Central memory CD8-positive, alpha-beta T cell (primary cell): Measurements from ENCODE around the gene RBFA.
A peak's percentile ranks its signal among the peaks of the same experiment; 100 is the strongest.
"Not testable (repeated sequence)": the region's sequence is repeated elsewhere in the genome, so short reads cannot be mapped to it uniquely, and the experiment has no call there.

ENCODE experiments used
- ATAC-seq: fragments of 150-1000 bp; cut with Tn5 transposase; replicated peaks from 2 replicates; pipeline ENCODE4 v1.10.0; 2022; ENCODE audit warnings: mild to moderate bottlenecking, moderate FRiP score, moderate number of reproducible peaks; ENCODE audit not compliant: poor library complexity, severe bottlenecking; ENCODE audit errors: extremely low read depth
- DNase-seq, 2 donors: peaks; one replicate each; pipeline ENCODE4 v3.0.0; 2021; ENCODE audit warnings: low spot score in 2 of 2
- H3K27ac Mint-ChIP-seq: one replicate; pipeline ENCODE4 v1.8.0; 2022; ENCODE audit warnings: low read depth, mild to moderate bottlenecking, moderate library complexity, mixed read lengths
- H3K27me3 Mint-ChIP-seq: one replicate; pipeline ENCODE4 v1.8.0; 2022; ENCODE audit warnings: mixed read lengths
- H3K36me3 Mint-ChIP-seq: one replicate; pipeline ENCODE4 v1.8.0; 2022; ENCODE audit warnings: mild to moderate bottlenecking, moderate library complexity, mixed read lengths; ENCODE audit not compliant: insufficient read depth
- H3K4me1 Mint-ChIP-seq: one replicate; pipeline ENCODE4 v1.8.0; 2022; ENCODE audit warnings: mixed read lengths
- H3K4me3 Mint-ChIP-seq: one replicate; pipeline ENCODE4 v1.8.0; 2022; ENCODE audit warnings: mild to moderate bottlenecking, moderate library complexity, mixed read lengths
- H3K9me3 Mint-ChIP-seq: one replicate; pipeline ENCODE4 v1.8.0; 2022; ENCODE audit warnings: mixed read lengths

RBFA gene, protein sequence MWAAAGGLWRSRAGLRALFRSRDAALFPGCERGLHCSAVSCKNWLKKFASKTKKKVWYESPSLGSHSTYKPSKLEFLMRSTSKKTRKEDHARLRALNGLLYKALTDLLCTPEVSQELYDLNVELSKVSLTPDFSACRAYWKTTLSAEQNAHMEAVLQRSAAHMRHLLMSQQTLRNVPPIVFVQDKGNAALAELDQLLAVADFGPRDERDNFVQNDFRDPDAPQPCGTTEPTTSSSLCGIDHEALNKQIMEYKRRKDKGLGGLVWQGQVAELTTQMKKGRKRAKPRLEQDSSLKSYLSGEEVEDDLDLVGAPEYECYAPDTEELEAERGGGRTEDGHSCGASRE

DNA sequence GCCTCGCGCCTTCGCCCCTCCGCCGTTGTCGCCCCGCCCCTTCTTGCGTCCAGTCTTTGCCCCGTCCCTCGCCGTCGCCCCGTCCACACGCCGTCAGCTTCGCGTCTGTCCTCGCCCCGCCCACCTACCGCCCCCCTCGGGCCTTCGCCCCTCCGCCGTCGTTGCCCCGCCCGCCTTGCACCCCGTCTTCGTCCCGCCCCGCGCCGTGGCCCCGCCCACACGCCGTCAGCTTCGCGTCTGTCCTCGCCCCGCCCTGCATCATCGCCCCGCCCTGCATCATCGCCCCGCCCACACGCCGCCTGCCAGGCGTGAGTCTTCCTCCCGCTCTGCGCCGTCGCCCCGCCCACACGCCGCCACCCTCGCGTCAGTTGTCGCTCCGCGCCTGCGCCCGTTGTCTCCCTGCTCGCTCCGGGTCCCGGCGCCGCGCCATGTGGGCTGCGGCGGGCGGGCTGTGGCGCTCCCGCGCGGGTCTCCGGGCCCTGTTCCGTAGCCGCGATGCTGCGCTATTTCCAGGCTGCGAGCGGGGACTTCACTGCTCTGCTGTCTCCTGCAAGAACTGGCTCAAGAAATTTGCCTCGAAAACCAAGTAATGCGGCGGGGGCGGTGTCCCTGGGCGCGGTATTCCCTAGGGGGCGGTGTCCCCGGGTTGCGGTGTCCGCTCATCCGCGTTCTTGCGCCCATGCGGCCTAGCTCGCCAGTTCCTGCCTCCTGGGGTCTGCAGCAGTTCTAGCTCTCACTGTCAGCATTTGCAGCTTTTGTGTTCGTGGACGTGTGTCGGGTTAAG, at the start of gene RBFA:
Gene RBFA (plus strand): TSS at position 367 of the 784 bp plus-strand sequence. CDS start 62 bp downstream, at position 429.
- H3K9me3 Mint-ChIP-seq = peaks cover 6% of the 10 kb centered on the region
- DNase-seq = peak; percentile 96 to 99
- H3K4me3 Mint-ChIP-seq = peak within 1 kb of the TSS; percentile 84
- H3K4me1 Mint-ChIP-seq = peaks cover 22% of the 10 kb centered on the region
- peak; percentile 74 for ATAC-seq
- no peaks in the 10 kb centered on the region for H3K27me3 Mint-ChIP-seq
- H3K36me3 Mint-ChIP-seq = peaks cover 24% of the 10 kb centered on the region
- peak within 1 kb of the TSS; percentile 98 for H3K27ac Mint-ChIP-seq

DNA sequence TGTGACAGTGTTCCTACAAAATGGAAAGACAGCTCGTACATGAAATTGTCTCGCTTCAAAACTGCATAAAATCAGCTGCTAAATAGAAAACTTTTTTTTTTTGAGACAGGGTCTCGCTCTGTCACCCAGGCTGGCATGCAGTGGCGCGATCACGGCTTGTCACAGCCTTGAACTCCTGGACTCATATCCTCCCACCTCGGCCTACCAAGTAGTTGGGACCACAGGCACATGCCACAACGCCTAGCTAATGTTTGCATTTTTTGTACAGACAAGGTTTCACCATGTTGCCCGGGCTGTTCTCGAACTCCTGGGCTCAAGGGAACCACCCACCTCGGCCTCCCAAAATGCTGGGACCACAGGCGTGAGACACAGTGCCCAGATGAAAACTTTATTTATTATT, 49.1 kb upstream of the RBFA start:
- Mint-ChIP-seq H3K27me3 (no peaks in the 10 kb centered on the region), H3K4me1 (peaks cover 64% of the 10 kb centered on the region), H3K36me3 (peaks cover 27% of the 10 kb centered on the region), H3K9me3 (no peaks in the 10 kb centered on the region), H3K4me3 (no peak overlapping the region), H3K27ac (no peak overlapping the region)
- ATAC-seq (no peak), DNase-seq (no peak)

DNA sequence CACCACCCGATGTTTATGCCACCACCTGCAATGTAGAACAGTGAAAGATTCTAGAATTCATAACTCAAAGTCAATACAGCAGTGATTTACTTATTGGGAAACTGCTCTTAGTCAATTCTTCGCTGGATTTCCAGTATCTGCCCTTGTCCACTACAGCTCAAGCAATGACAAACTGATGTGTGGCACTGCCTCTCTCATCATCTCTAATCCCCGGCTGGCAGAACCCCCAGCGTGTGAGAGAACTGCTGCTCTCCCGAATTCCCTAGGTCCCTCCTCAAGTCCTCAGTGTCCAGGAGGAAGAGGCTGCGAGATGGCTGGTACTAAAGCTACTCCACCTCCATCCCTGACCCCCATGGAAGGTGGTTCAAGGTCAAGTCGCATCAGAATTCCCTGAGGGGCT, 47.5 kb upstream of the RBFA start:
- Mint-ChIP-seq H3K4me1 (peaks cover 60% of the 10 kb centered on the region), H3K4me3 (peak overlapping the region; percentile 86), H3K36me3 (peaks cover 27% of the 10 kb centered on the region), H3K27ac (peak overlapping the region; percentile 53), H3K9me3 (no peaks in the 10 kb centered on the region), H3K27me3 (no peaks in the 10 kb centered on the region)
- ATAC-seq (no peak), DNase-seq (no peak)

DNA sequence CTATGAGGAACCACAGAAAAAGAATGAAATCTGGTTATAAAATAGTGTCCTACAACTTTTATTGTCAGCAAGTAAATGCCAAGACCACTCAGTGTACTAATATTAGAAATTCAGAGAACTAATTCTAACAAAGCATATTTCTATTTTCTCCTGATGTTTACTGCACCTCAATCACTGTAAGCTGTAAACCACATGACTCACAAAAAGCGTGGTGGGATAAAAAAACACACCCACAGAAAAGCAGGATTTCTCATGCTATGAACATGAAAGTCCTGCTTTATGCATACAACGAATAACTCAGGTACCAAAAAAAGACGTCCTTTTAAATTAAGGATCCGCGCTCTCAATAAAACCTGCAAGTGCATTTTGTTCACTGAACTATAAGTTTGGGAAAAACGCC, 46.7 kb upstream of the RBFA start:
- no peaks in the 10 kb centered on the region for H3K27me3 Mint-ChIP-seq
- H3K9me3 Mint-ChIP-seq = no peaks in the 10 kb centered on the region
- peaks cover 25% of the 10 kb centered on the region for H3K36me3 Mint-ChIP-seq
- ATAC-seq = no peak
- H3K4me1 Mint-ChIP-seq = peaks cover 52% of the 10 kb centered on the region
- H3K27ac Mint-ChIP-seq = peak overlapping the region; percentile 92
- no peak for DNase-seq
- H3K4me3 Mint-ChIP-seq = peak overlapping the region; percentile 86

DNA sequence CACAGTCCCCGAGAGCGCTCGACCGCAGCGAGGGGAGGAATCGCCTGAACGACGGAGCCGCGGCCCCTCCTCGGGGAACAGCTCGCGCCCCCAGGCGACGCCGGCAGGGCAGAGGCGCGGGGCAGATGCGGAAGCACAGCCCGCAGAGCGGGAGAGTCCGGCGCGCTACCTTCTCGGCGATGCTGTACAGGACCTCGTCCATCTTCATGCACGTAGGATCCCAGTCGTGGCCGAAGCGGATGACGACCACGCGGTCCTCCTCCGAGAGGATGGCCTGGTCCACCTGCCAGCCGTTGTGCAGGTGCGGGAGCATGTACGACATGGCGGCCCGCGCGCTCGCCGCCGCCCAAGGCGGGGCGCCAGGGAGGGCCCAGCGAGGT, 46.2 kb upstream of the RBFA start:
- Mint-ChIP-seq H3K27ac (peak overlapping the region; percentile 92), H3K4me1 (peaks cover 49% of the 10 kb centered on the region), H3K4me3 (peak overlapping the region; percentile 86), H3K36me3 (peaks cover 25% of the 10 kb centered on the region), H3K27me3 (peaks cover 2% of the 10 kb centered on the region), H3K9me3 (no peaks in the 10 kb centered on the region)
- peak; percentile 67 for ATAC-seq
- peak; percentile 44 to 48 for DNase-seq

DNA sequence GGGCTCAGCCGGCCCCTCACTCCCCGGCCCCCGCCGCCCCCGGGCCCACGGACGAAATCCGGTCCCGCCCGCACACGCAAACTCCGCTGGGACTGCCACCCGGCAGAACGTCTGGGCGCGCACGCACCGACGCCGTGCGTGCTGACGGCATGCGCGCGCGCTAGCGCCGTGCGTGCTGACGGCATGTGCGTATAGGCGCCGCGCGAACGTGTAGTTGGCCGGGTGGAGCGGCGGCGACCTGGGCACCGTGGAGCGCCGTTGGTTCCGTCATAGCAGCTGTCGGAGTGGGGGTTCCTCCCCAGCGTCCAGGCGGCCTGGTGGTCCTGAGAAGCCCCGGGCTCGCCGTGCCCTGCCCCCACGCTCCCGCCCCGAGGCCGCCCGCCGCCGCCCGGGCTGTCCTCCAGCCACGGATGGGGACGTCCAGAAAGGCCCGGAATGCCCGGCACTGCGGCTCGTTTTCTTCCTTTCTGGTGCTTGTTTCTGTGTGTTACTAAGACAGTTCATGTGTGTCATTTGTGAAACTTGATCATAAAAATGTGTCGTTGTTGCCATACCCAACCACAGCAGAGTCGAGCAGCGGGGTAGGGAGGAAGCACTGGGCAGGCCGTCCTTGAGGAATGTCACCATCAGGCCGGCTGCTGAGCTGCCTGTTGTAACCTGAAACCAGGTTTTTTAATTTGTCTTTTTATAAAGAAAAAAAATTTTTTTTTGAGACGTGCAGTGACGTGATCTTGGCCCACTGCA, 45.6 kb upstream of the RBFA start, which contains the start of gene TXNL4A:
Gene TXNL4A (minus strand): TSS at position 113 of the 744 bp plus-strand sequence. CDS start 171 bp downstream, outside the sequence.
- H3K9me3 Mint-ChIP-seq = no peaks in the 10 kb centered on the region
- DNase-seq (peak; percentile 67 to 71), ATAC-seq (peak; percentile 93)
- peaks cover 7% of the 10 kb centered on the region for H3K27me3 Mint-ChIP-seq
- peak within 1 kb of the TSS; percentile 86 for H3K4me3 Mint-ChIP-seq
- H3K4me1 Mint-ChIP-seq = peaks cover 44% of the 10 kb centered on the region
- peak within 1 kb of the TSS; percentile 92 for H3K27ac Mint-ChIP-seq
- peaks cover 23% of the 10 kb centered on the region for H3K36me3 Mint-ChIP-seq

DNA sequence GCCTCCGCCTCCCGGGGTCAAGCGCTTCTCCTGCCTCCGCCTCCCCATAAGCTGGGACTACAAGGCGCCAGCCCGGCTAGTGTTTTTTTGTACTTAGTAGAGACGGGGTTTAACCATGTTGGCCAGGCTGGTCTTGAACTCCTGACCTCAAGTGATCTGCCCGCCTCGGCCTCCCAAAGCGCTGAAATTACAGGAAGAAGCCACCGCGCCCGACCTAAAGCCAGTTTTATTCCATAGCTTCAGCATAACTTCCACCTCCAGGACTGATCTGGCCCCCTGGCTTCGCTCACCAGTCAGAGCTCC, 45.1 kb upstream of the RBFA start:
- Mint-ChIP-seq H3K4me1 (peaks cover 38% of the 10 kb centered on the region), H3K36me3 (peaks cover 19% of the 10 kb centered on the region), H3K9me3 (no peaks in the 10 kb centered on the region), H3K27ac (peak overlapping the region; percentile 92), H3K27me3 (peaks cover 11% of the 10 kb centered on the region), H3K4me3 (peak overlapping the region; percentile 86)
- no peak for ATAC-seq
- DNase-seq = no peak

DNA sequence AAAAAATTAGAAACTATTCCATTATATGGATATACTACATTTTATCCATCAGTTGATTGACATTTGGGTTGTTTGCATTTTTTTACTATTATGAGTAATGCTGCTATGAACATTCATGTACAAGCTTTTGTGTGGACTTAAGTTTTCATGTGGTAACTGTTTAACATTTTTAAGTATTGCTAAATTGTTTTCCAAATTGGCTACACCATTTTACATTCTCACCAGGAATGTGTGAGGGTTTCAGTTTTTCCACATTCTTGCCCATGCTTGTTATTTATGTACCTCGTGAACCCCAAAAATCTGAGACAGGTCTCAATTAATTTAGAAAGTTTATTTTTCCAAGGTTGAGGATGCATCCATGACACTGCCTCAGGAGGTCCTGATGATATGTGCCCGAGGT, 42.7 kb upstream of the RBFA start:
- Mint-ChIP-seq H3K36me3 (peaks cover 9% of the 10 kb centered on the region), H3K27me3 (peaks cover 20% of the 10 kb centered on the region), H3K4me1 (peaks cover 22% of the 10 kb centered on the region), H3K9me3 (no peaks in the 10 kb centered on the region), H3K27ac (no peak overlapping the region), H3K4me3 (no peak overlapping the region)
- DNase-seq = no peak
- no peak for ATAC-seq

DNA sequence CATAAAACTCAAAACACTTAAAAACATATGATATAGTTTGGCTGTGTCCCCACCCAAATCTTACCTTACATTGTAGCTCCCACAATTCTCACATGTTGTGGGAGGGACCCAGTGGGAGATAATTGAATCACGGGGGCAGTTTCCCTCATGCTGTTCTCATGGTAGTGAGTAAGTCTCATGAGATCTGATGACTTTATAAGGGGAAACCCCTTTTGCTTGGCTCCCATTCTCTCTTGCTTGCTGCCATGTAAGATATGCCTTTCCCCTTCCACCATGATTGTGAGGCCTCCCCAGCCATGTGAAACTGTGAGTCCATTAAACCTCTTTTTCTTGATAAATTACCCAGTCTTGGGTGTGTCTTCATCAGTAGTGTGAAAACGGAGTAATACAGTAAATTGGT, 34.5 kb upstream of the RBFA start:
- not testable (repeated sequence) for H3K27me3 Mint-ChIP-seq, DNase-seq, H3K36me3 Mint-ChIP-seq, H3K27ac Mint-ChIP-seq, ATAC-seq, H3K4me3 Mint-ChIP-seq, H3K9me3 Mint-ChIP-seq, H3K4me1 Mint-ChIP-seq

DNA sequence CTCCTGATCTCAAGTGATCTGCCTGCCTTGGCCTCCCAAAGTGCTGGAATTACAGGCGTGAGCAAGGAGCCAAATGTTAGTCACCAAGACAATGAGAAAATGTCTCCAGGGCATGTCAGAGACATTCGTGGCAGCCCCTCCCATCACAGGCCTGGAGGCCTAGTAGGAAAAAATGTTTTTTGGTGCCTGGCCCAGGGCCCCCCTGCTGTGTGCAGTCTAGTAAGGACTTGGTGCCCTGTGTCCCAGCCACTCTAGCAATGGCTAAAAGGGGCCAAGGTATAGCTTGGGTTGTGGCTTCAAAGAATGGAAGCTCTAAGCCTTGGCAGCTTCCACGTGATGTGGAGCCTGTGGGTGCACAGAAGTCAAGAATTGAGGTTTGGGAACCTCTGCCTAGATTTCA, 33.4 kb upstream of the RBFA start:
- Mint-ChIP-seq H3K9me3 (peaks cover 8% of the 10 kb centered on the region), H3K27me3 (no peaks in the 10 kb centered on the region), H3K27ac (no peak overlapping the region), H3K4me1 (no peaks in the 10 kb centered on the region), H3K4me3 (no peak overlapping the region), H3K36me3 (no peaks in the 10 kb centered on the region)
- no peak for DNase-seq
- no peak for ATAC-seq

DNA sequence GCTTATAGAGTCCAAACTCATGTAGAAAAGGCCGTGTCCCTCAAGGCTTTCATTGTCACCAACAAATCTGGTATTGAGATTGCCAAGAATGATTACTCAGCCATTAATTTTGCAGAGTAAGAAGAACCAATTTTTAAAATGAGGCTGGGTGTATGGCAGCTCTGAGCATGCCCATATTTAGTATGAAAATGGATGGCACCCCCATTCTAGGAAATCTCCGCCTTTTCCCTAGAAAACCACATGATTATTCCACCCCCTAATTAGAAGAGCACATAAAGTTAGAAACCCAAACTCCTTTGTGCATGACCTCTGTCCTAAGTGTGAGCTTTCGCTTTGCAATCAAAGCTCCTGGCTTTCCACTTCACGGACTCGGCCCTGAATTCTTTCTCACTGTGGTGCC, 31.8 kb upstream of the RBFA start:
- Mint-ChIP-seq H3K4me3 (no peak overlapping the region), H3K4me1 (no peaks in the 10 kb centered on the region), H3K36me3 (no peaks in the 10 kb centered on the region), H3K9me3 (peaks cover 8% of the 10 kb centered on the region), H3K27ac (no peak overlapping the region), H3K27me3 (no peaks in the 10 kb centered on the region)
- DNase-seq (no peak), ATAC-seq (no peak)

DNA sequence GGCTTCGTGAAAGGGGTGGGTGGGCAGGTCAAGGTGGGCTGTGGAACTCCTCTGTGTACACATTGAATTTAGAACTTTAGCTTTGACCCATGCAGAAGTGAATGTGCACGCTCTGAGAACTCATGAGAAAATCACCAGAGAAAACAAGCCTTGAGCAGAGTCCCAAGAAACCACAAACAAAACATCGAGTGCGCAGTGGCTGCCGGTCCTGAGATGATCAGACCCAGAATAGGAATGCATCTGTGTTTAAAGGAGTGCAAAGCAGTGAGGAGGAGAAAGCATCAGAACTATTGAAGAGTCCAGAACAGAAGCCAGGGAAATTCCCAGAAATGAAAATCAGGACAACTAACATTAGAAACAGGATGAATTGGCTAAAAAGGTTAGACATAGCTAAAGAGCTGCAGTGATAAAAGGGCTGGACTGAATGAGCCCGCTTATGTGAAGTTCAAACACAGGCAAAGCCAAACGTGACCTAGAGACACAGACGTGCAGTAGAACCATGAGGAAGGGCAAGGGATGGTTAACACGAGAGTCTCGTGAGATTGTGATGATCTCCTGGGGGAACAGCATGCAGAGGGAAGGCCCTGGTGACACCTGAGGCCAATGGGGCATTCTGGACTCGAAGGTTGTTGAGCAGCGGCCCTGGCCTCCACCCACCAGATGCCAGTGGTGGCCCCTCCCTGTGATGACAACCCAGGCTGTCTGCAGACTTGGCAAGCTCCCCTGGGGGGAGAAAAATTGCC, 29.5 kb upstream of the RBFA start:
- no peaks in the 10 kb centered on the region for H3K36me3 Mint-ChIP-seq
- no peaks in the 10 kb centered on the region for H3K4me1 Mint-ChIP-seq
- H3K4me3 Mint-ChIP-seq = no peak overlapping the region
- no peak for ATAC-seq
- H3K27me3 Mint-ChIP-seq = no peaks in the 10 kb centered on the region
- H3K9me3 Mint-ChIP-seq = peaks cover 7% of the 10 kb centered on the region
- DNase-seq = no peak
- no peak overlapping the region for H3K27ac Mint-ChIP-seq
